Pancreas (tissue), 10 donors: ENCODE data around the gene BEST4. TPM values are rescaled to one million over a fixed set of nuclear protein-coding genes. Genes with fewer than 3 reads are reported as not detected.

ENCODE experiments used
- ATAC-seq, 4 donors: fragments of 200-7000 bp; cut with Tn5 transposase; one replicate each; pipeline versions ENCODE4 v1.8.0 to v1.9.1; 2020; ENCODE audit warnings: mild to moderate bottlenecking in 4 of 4, moderate library complexity in 4 of 4
- DNase-seq, 6 donors: peaks; one replicate each; pipeline ENCODE4 v3.0.0-alpha.2; 2020
- FAIRE-seq: peaks from 2 replicates; lab custom pipeline; 2012; peaks lifted over from hg19 to GRCh38; lab: Jason Lieb, UNC
- H3K27ac ChIP-seq, 4 donors: fragments of 200-600 bp; sonication (generic); 1 replicate in 3 of 4; 2 replicates in 1 of 4; pipeline versions ENCODE4 v1.5.0 to v1.8.0; 2020
- H3K27me3 ChIP-seq, 4 donors: fragments of 200-600 bp; one replicate each; pipeline ENCODE4 v1.8.0; 2021
- H3K36me3 ChIP-seq, 3 donors: fragments of 200-600 bp; sonication (generic) in 1 of 3; one replicate each; pipeline versions ENCODE4 v1.5.0 to v1.8.0; 2020 to 2021
- H3K4me1 ChIP-seq, 3 donors: fragments of 200-600 bp; one replicate each; pipeline ENCODE4 v1.8.0; 2021
- H3K4me3 ChIP-seq, 4 donors: fragments of 200-600 bp; sonication (generic) in 2 of 4; one replicate each; pipeline versions ENCODE4 v1.5.0 to v1.8.0; 2020 to 2021
- H3K9me3 ChIP-seq, 4 donors: fragments of 200-600 bp; one replicate each; pipeline ENCODE4 v1.8.0; 2021
- WGBS, 2 donors: extraction: QIAGEN DNeasy Blood & Tissue Kit; methylation state at CpG; one replicate each; pipeline ENCODE4 v1.1.7; 2013; 5-methylcytosine and 5-hydroxymethylcytosine counted together
- intact Hi-C, 3 donors: fragments of 100-400 bp; cut with DNase I; formaldehyde crosslinking; loops; one replicate each; pipeline versions ENCODE4 v1.11.1 to v1.14.2; 2022
- polyA plus RNA-seq, 2 donors: library from polyadenylated mRNA; stranded (reverse); fragments of 200-250 nt; gene quantifications; one replicate each; pipeline ENCODE4 v1.2.3, GENCODE V29; 2013
- total RNA-seq, 6 donors: library from RNA; stranded (reverse); fragmentation: NEBNext Ultra II Directional in 4 of 6; extraction: Animal tissue kit (Norgen Biotek cat#: 25700) in 4 of 6; gene quantifications; one replicate each; pipeline versions ENCODE4 v1.2.1 to v1.2.4, GENCODE V29; 2021 to 2023
- TF ChIP-seq, protein P1 (sequence below), 4 donors: fragments of 200-600 bp; sonication (generic) in 3 of 4; IDR thresholded peaks; one replicate each; pipeline versions ENCODE4 v1.5.0 to v1.8.0; 2021; ENCODE audit warnings: antibody characterized with exemption in 4 of 4
- donor health status: healthy with polysubstance abuse.
- donor health status: DM: no; HTN: no; CAD: no; lungs with moderate emphysema.
- donor health status: DM: no; HTN: no; CAD: no.
- donor health status: control.
- donor health status: control.
- donor health status: Bipolar disorder and iron deficiency.
- donor health status: DM: yes; HTN: yes; CAD: no.
- donor health status: DM: no; HTN: no; CAD: no.
- donor health status: DM: no; HTN: no; CAD: no.
- donor health status: DM: yes; HTN: yes; CAD: no.

BEST4 gene
- total and polyA plus RNA-seq, 8 donors, result 0.12 to 0.68 (median 0.36) TPM

DNA sequence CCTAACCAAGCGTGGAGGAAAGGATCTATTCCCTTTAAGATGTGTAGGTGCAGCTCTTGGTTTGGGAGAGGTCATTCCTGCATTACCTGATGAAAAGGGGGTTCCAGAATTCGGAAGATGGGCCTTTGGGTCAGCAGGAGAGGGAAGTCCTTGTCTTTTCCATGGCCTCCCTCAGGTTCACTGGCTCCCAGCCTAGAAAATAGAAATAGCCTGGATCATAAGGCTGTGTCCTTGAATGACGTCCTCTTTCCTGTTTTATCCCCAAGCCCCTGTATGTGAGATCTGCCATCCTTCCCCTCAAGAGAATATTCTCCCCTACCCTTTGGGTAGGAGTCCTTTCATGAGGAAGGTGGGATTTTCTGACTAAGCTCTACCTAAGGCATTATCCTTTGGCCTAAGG, 27.1 kb downstream of the BEST4 start:
- ATAC-seq, result no peak
- Histone ChIP-seq H3K36me3 (no peaks in the 10 kb centered on the region), H3K4me3 (no peak overlapping the region), H3K27me3 (no peaks in the 10 kb centered on the region), H3K27ac (no peak overlapping the region), H3K4me1 (no peaks in the 10 kb centered on the region), H3K9me3 (no peaks in the 10 kb centered on the region)
- intact Hi-C loops, result no loop called here
- DNase-seq, result no peak
- TF ChIP-seq, protein P1, sequence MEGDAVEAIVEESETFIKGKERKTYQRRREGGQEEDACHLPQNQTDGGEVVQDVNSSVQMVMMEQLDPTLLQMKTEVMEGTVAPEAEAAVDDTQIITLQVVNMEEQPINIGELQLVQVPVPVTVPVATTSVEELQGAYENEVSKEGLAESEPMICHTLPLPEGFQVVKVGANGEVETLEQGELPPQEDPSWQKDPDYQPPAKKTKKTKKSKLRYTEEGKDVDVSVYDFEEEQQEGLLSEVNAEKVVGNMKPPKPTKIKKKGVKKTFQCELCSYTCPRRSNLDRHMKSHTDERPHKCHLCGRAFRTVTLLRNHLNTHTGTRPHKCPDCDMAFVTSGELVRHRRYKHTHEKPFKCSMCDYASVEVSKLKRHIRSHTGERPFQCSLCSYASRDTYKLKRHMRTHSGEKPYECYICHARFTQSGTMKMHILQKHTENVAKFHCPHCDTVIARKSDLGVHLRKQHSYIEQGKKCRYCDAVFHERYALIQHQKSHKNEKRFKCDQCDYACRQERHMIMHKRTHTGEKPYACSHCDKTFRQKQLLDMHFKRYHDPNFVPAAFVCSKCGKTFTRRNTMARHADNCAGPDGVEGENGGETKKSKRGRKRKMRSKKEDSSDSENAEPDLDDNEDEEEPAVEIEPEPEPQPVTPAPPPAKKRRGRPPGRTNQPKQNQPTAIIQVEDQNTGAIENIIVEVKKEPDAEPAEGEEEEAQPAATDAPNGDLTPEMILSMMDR (IDR thresholded peaks at IDR 0.05), result no peak
- WGBS, 2 donors, result 76 to 80% methylated on average over 3 of the region's 3 CpGs
- no peak for FAIRE-seq

DNA sequence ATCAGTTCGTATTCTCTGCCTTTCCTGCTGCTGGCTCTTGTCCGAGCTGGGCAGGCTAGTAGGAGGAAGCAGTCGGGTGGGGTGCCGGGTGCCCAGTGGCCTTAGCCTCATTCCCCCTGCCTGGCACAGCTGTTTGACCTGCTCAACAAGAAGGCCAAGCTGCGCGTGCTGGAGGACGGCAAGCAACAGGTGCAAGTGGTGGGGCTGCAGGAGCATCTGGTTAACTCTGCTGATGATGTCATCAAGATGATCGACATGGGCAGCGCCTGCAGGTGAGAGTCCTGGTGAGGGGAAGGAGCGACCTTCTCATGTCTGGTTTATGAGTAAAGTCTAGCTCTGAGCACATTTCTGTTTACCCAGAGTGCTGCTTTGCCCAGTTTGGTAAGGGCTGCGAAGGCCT, 28.9 kb downstream of the BEST4 start:
- Histone ChIP-seq H3K4me3 (no peak overlapping the region), H3K9me3 (no peaks in the 10 kb centered on the region), H3K27me3 (no peaks in the 10 kb centered on the region), H3K36me3 (no peaks in the 10 kb centered on the region), H3K4me1 (no peaks in the 10 kb centered on the region), H3K27ac (no peak overlapping the region)
- WGBS, 2 donors, result 93 to 94% methylated on average over 11 of the region's 11 CpGs
- TF ChIP-seq, protein P1 (IDR thresholded peaks at IDR 0.05), result no peak
- ATAC-seq (no peak), FAIRE-seq (no peak), DNase-seq (no peak)
- intact Hi-C loops, result no loop called here

DNA sequence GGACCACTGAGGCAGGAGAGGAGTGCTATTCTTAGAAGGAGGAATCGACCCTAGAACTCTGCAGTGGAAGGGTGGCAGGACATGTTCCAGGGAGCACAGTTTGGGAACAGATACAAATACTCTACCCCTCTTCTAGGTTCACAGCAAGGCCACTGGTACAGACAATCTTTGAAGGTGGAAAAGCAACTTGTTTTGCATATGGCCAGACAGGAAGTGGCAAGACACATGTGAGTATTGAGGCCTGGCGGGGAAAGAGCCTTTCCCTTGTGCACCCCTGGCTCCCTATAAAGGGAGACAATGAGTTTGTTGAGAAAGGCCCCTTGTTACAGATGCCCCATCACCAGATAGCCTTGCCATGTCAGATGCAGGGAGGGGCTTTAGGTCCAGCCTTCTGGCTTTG, 30.6 kb downstream of the BEST4 start:
- TF ChIP-seq, protein P1 (IDR thresholded peaks at IDR 0.05), result no peak
- FAIRE-seq, result no peak
- no peaks in the 10 kb centered on the region for H3K9me3 ChIP-seq
- no peaks in the 10 kb centered on the region for H3K36me3 ChIP-seq
- no peaks in the 10 kb centered on the region for H3K27me3 ChIP-seq
- ATAC-seq, result no peak
- no peak overlapping the region for H3K4me3 ChIP-seq
- intact Hi-C loops, result no loop called here
- no peaks in the 10 kb centered on the region for H3K4me1 ChIP-seq
- H3K27ac ChIP-seq, result no peak overlapping the region
- 97 to 100% methylated on average over 2 of the region's 2 CpGs for WGBS, 2 donors
- no peak for DNase-seq

DNA sequence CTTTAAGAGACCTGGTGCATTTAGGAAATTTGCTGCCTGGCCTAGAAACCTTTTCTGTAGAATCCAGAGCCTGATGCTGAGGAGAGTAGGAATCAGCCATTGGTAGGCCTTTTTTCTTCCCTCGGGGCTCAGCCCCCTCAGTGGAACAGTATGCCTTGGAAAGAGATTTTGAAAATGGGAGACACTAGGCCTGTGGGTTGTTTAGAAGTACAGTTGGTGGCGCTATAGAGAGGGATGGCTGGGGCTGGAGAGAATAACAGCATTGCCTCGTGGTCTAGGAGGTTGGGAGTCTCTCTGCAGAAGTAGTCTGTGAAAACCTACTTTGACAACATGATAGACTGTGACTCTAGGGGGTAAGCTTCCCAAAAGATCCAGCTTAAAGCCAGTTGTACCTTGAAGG, 40.1 kb downstream of the BEST4 start:
- Histone ChIP-seq H3K36me3 (no peaks in the 10 kb centered on the region), H3K4me1 (no peaks in the 10 kb centered on the region), H3K27me3 (no peaks in the 10 kb centered on the region), H3K4me3 (no peak overlapping the region), H3K9me3 (no peaks in the 10 kb centered on the region), H3K27ac (no peak overlapping the region)
- WGBS, 2 donors, result 84 to 94% methylated on average over 3 of the region's 3 CpGs
- no peak for FAIRE-seq
- no peak for DNase-seq
- TF ChIP-seq, protein P1 (IDR thresholded peaks at IDR 0.05), result no peak
- intact Hi-C loops, result no loop called here
- ATAC-seq, result no peak

DNA sequence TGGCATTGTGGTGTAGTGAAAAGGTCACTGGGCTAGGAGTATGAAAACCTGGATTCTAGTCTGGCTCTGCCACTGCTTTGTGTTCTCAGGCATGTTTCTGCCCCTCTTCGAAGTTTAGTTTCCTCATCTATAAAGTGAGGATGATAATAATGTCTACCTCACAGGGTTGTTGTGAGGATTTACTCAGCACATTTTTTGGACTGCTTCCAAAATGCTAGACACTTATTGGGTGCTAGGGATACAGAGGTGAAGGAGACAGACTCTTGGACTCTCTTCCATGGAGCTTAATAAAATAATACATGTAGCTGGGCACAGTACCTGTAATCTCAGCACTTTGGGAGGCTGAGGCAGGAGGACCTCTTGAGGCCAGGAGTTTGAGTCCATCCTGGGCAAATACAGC, 44.8 kb downstream of the BEST4 start:
- intact Hi-C loops, result no loop called here
- 83 to 93% methylated on average over 1 of the region's 1 CpG for WGBS, 2 donors
- peaks cover 0 to 8% (median 5%) of the 10 kb centered on the region in 3 donors for H3K4me1 ChIP-seq
- no peaks in the 10 kb centered on the region for H3K36me3 ChIP-seq
- TF ChIP-seq, protein P1 (IDR thresholded peaks at IDR 0.05), result no peak
- FAIRE-seq (no peak), DNase-seq (no peak), ATAC-seq (no peak)
- no peak overlapping the region for H3K4me3 ChIP-seq
- H3K9me3 ChIP-seq, result no peaks in the 10 kb centered on the region
- no peaks in the 10 kb centered on the region for H3K27me3 ChIP-seq
- H3K27ac ChIP-seq, result no peak overlapping the region
